Activated naive CD8-positive, alpha-beta T cell treated with anti-CD3 and anti-CD28 coated beads, Interleukin-2, amount 10 ng/mL, durations not matched to agents 7 days and 5 days (primary cell): ENCODE measurements around the gene ZC3H6. TPM values are rescaled to one million over a fixed set of nuclear protein-coding genes. Genes with fewer than 3 reads are reported as not detected.
"Not testable (repeated sequence)": the region's sequence is repeated elsewhere in the genome, so short reads cannot be mapped to it uniquely, and the experiment has no call there.

Source experiments
- ATAC-seq: fragments of 150-1000 bp; cut with Tn5 transposase; one replicate; pipeline ENCODE4 v1.10.0; 2021; ENCODE audit warnings: low read depth, moderate library complexity
- POLR2A ChIA-PET: fragments of 350-600 bp; sonication (Branson Sonifier 250); formaldehyde crosslinking; loops from one replicate; lab custom pipeline; 2021; ENCODE audit warnings: antibody characterized with exemption; lab: Charles Lee
- DNase-seq: peaks from one replicate; pipeline ENCODE4 v3.0.0; 2021
- H3K27ac Mint-ChIP-seq: one replicate; pipeline ENCODE4 v1.8.0; 2022; ENCODE audit warnings: mild to moderate bottlenecking, mixed read lengths
- H3K27me3 Mint-ChIP-seq: one replicate; pipeline ENCODE4 v1.8.0; 2022; ENCODE audit warnings: mild to moderate bottlenecking, moderate library complexity, mixed read lengths
- H3K36me3 Mint-ChIP-seq: one replicate; pipeline ENCODE4 v1.8.0; 2021; ENCODE audit warnings: mild to moderate bottlenecking, mixed read lengths
- H3K4me1 Mint-ChIP-seq: one replicate; pipeline ENCODE4 v1.8.0; 2021; ENCODE audit warnings: mixed read lengths
- H3K4me3 Mint-ChIP-seq: one replicate; pipeline ENCODE4 v1.8.0; 2022; ENCODE audit warnings: mild to moderate bottlenecking, moderate library complexity, mixed read lengths
- H3K9me3 Mint-ChIP-seq: one replicate; pipeline ENCODE4 v1.8.0; 2021; ENCODE audit warnings: mixed read lengths
- total RNA-seq, 2 experiments: library from RNA; stranded (reverse); gene quantifications; one replicate each; pipeline ENCODE4 v1.2.3, GENCODE V29; 2021

ZC3H6 gene
- total RNA-seq, 2 experiments from 2014 or later, result 21.3 to 22.5 TPM

DNA sequence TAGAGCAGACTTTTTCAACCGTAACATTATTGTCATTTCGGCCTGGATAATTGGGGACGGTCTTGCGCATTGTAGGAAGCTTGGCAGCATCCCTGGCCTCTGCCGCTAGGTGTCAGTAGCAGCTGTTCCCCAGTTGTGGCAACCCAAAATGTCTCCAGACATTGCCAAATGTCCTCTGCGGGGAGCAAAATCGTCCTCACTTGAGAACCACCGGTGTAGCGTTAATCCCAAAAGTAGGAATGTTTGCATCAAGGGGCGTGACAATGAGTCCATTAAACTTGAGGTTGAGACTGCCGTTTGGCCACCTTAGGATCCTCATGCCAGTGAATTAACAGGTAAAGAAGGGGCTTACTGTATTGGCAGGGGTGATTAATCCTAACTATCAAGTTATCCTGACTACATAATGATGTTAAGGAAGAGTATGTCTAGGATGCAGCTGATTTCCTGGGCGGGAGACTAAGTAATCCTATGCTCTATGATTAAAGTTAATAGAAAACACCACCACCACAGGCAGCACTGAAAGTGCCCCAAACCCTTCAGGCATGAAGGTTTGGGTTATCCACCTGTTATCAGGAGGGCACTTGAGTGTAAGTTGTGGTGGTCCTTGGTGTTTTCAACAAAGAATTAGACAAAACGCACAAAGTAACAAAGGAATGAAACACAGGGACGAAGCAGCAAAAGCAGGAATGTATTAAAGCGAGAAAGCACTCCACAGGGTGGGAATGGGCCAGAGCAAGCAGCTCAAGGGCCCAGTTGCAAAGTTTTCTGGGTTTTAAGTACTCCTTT lies 15.7 kb upstream of the ZC3H6 start:
- Mint-ChIP-seq H3K27me3 (peaks cover 11% of the 10 kb centered on the region), H3K9me3 (peaks cover 9% of the 10 kb centered on the region), H3K4me3 (peak overlapping the region; percentile 51), H3K4me1 (peaks cover 15% of the 10 kb centered on the region), H3K27ac (peak overlapping the region; percentile 79), H3K36me3 (no peaks in the 10 kb centered on the region)
- POLR2A ChIA-PET, result no interaction called here
- DNase-seq, result peak; percentile 79
- ATAC-seq, result peak; percentile 21

GRCh38 chr2:112260295-112260625 lies 15.1 kb upstream of the ZC3H6 start:
- DNase-seq (no peak), ATAC-seq (no peak)
- Mint-ChIP-seq H3K4me3 (no peak overlapping the region), H3K4me1 (peaks cover 15% of the 10 kb centered on the region), H3K36me3 (no peaks in the 10 kb centered on the region), H3K9me3 (peaks cover 9% of the 10 kb centered on the region), H3K27me3 (peaks cover 15% of the 10 kb centered on the region), H3K27ac (no peak overlapping the region)
- POLR2A ChIA-PET, result no interaction called here

GRCh38 chr2:112262876-112263275 lies 12.5 kb upstream of the ZC3H6 start:
- Mint-ChIP-seq H3K4me1 (peaks cover 12% of the 10 kb centered on the region), H3K27ac (no peak overlapping the region), H3K27me3 (peaks cover 21% of the 10 kb centered on the region), H3K9me3 (peaks cover 9% of the 10 kb centered on the region), H3K4me3 (no peak overlapping the region), H3K36me3 (no peaks in the 10 kb centered on the region)
- POLR2A ChIA-PET, result interaction anchor here (1.1 kb wide), 1 partner anchor 138 kb away, joined by 3 read pairs; no protein-coding TSS in a partner anchor
- DNase-seq, result no peak
- no peak for ATAC-seq

GRCh38 chr2:112268547-112268946 lies 6.8 kb upstream of the ZC3H6 start:
- peaks cover 2% of the 10 kb centered on the region for H3K9me3 Mint-ChIP-seq
- peaks cover 5% of the 10 kb centered on the region for H3K4me1 Mint-ChIP-seq

GRCh38 chr2:112272669-112273068 lies 2.7 kb upstream of the ZC3H6 start:
- H3K9me3 Mint-ChIP-seq, result peaks cover 2% of the 10 kb centered on the region
- peaks cover 7% of the 10 kb centered on the region for H3K4me1 Mint-ChIP-seq
- no peak overlapping the region for H3K4me3 Mint-ChIP-seq
- no peak overlapping the region for H3K27ac Mint-ChIP-seq
- POLR2A ChIA-PET, result no interaction called here
- H3K27me3 Mint-ChIP-seq, result no peaks in the 10 kb centered on the region
- H3K36me3 Mint-ChIP-seq, result peaks cover 4% of the 10 kb centered on the region
- no peak for ATAC-seq
- DNase-seq, result no peak

More at GRCh38 chr2:112268547-112268946, 6.8 kb upstream of the ZC3H6 start:
- POLR2A ChIA-PET, result no interaction called here
- ATAC-seq (no peak), DNase-seq (no peak)
- H3K36me3 Mint-ChIP-seq, result peaks cover 4% of the 10 kb centered on the region
- no peak overlapping the region for H3K4me3 Mint-ChIP-seq
- H3K27me3 Mint-ChIP-seq, result peaks cover 10% of the 10 kb centered on the region
- no peak overlapping the region for H3K27ac Mint-ChIP-seq

- Mint-ChIP-seq H3K36me3 (no peaks in the 10 kb centered on the region), H3K4me1 (peaks cover 10% of the 10 kb centered on the region), H3K4me3 (no peak overlapping the region)
These were observed 2.0 kb upstream of the ZC3H6 start for GRCh38 chr2:112273349-112273748.

GRCh38 chr2:112275887-112276773 lies 733 bp downstream of the ZC3H6 start:
- Mint-ChIP-seq H3K4me1 (peaks cover 10% of the 10 kb centered on the region), H3K27me3 (no peaks in the 10 kb centered on the region), H3K27ac (peak overlapping the region; percentile 98), H3K4me3 (peak overlapping the region; percentile 92), H3K36me3 (peaks cover 3% of the 10 kb centered on the region), H3K9me3 (no peaks in the 10 kb centered on the region)
- DNase-seq (peak; percentile 78), ATAC-seq (peak; percentile 47)
- POLR2A ChIA-PET, result no interaction called here

More at GRCh38 chr2:112273349-112273748, 2.0 kb upstream of the ZC3H6 start:
- peaks cover 2% of the 10 kb centered on the region for H3K9me3 Mint-ChIP-seq
- ATAC-seq, result no peak
- H3K27ac Mint-ChIP-seq, result no peak overlapping the region
- no peak for DNase-seq
- POLR2A ChIA-PET, result no interaction called here
- H3K27me3 Mint-ChIP-seq, result no peaks in the 10 kb centered on the region

DNA sequence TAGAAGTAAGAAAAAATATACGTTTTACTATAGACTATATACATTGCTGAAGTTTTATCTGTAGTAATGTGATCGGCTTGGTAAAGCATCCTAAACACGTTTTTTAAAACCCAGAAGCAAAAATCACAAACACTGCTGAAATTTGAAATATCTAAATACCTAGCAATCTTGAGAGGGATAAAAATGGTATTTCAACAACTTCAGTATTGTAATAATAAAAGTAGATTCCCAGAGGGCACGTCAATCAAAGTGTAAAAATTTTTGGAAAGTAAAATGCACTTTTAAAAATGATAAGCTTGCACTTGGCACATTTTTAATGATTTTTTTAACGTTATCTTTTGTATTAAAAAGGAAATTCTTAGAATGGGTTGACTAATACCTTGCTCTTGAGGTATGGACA lies 1.6 kb downstream of the ZC3H6 start:
- Mint-ChIP-seq H3K9me3 (no peaks in the 10 kb centered on the region), H3K4me1 (peaks cover 10% of the 10 kb centered on the region), H3K4me3 (peak overlapping the region; percentile 66), H3K36me3 (peaks cover 3% of the 10 kb centered on the region), H3K27me3 (no peaks in the 10 kb centered on the region), H3K27ac (no peak overlapping the region)
- DNase-seq (no peak), ATAC-seq (no peak)
- POLR2A ChIA-PET, result no interaction called here

DNA sequence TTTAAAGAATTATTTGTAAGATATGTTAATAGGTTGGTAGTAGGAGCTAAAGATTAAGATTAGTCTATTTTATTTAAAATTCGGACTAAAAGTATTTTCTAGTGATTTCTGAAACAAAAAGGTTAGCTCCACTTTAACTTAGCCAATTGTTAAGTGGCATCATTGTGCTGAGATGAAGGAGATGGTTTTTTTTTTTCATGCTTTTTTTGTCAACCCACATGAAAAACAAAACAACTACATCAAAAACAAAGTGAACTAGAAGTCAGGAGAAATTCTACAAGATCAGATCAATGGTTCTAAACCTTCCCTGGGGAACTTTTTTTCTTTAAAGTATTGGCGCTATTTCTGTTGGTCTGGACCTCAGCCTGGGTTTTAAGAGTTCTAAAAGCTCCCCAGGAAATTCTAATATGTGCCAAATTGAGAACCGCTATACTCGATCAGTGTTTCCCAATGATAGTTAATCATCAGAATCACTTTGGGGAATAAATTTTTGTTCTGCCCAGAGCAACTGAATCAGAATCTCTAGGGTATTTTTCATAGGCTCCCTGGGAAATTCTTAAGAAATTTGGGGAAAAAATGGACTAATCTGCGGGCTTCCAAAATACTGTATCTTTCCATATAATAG lies 2.3 kb downstream of the ZC3H6 start:
- peaks cover 3% of the 10 kb centered on the region for H3K36me3 Mint-ChIP-seq
- no peaks in the 10 kb centered on the region for H3K9me3 Mint-ChIP-seq
- no peak for DNase-seq
- no peak overlapping the region for H3K4me3 Mint-ChIP-seq
- no peak overlapping the region for H3K27ac Mint-ChIP-seq
- ATAC-seq, result no peak
- peaks cover 10% of the 10 kb centered on the region for H3K4me1 Mint-ChIP-seq
- POLR2A ChIA-PET, result no interaction called here
- H3K27me3 Mint-ChIP-seq, result no peaks in the 10 kb centered on the region

GRCh38 chr2:112282066-112282465 lies 6.7 kb downstream of the ZC3H6 start:
- H3K27ac Mint-ChIP-seq, POLR2A ChIA-PET, H3K9me3 Mint-ChIP-seq, H3K27me3 Mint-ChIP-seq, ATAC-seq, DNase-seq, H3K4me3 Mint-ChIP-seq, H3K4me1 Mint-ChIP-seq, H3K36me3 Mint-ChIP-seq: not testable (repeated sequence)

- H3K4me1 Mint-ChIP-seq, ATAC-seq, H3K9me3 Mint-ChIP-seq, H3K36me3 Mint-ChIP-seq, H3K27ac Mint-ChIP-seq, DNase-seq, POLR2A ChIA-PET, H3K4me3 Mint-ChIP-seq, H3K27me3 Mint-ChIP-seq: not testable (repeated sequence)
These were observed 8.1 kb downstream of the ZC3H6 start for GRCh38 chr2:112283535-112283934.

DNA sequence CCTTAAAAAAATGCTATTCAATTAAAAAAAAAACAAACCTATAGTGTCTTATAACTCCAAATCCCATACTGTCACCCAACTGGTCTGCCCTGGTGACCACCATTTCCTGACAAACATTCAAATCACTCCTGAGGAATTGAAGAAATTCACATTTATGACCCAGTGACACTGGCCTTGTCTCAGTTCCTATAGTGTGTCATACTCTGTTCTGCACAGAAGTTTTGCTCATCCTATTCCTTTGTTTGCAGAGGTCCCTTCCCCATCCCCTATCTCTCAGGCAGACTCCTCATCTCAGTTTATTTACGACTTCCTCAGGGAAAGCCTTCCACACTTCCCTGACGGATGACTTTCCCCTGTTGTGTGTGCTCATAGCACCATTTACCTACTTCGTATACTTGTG lies 14.7 kb downstream of the ZC3H6 start:
- H3K4me3 Mint-ChIP-seq, result no peak overlapping the region
- H3K36me3 Mint-ChIP-seq, result peaks cover 1% of the 10 kb centered on the region
- H3K9me3 Mint-ChIP-seq, result no peaks in the 10 kb centered on the region
- no peak overlapping the region for H3K27ac Mint-ChIP-seq
- no peak for DNase-seq
- ATAC-seq, result no peak
- H3K4me1 Mint-ChIP-seq, result no peaks in the 10 kb centered on the region
- POLR2A ChIA-PET, result no interaction called here
- no peaks in the 10 kb centered on the region for H3K27me3 Mint-ChIP-seq

GRCh38 chr2:112290648-112291047 lies 15.3 kb downstream of the ZC3H6 start:
- Mint-ChIP-seq H3K4me3 (no peak overlapping the region), H3K4me1 (no peaks in the 10 kb centered on the region), H3K9me3 (no peaks in the 10 kb centered on the region), H3K27me3 (no peaks in the 10 kb centered on the region), H3K36me3 (peaks cover 1% of the 10 kb centered on the region), H3K27ac (no peak overlapping the region)
- DNase-seq (no peak), ATAC-seq (no peak)
- POLR2A ChIA-PET, result no interaction called here
